Activated CD4-positive, alpha-beta T cell treated with anti-CD3 and anti-CD28 coated beads for 48 hours (primary cell): Measurements from ENCODE around the gene C6orf136.
"Not testable (repeated sequence)": the region's sequence is repeated elsewhere in the genome, so short reads cannot be mapped to it uniquely, and the experiment has no call there.

Experiments used
- DNase-seq: peaks from one replicate; pipeline ENCODE4 v3.0.0-alpha.2; 2020

Gene C6orf136

DNA sequence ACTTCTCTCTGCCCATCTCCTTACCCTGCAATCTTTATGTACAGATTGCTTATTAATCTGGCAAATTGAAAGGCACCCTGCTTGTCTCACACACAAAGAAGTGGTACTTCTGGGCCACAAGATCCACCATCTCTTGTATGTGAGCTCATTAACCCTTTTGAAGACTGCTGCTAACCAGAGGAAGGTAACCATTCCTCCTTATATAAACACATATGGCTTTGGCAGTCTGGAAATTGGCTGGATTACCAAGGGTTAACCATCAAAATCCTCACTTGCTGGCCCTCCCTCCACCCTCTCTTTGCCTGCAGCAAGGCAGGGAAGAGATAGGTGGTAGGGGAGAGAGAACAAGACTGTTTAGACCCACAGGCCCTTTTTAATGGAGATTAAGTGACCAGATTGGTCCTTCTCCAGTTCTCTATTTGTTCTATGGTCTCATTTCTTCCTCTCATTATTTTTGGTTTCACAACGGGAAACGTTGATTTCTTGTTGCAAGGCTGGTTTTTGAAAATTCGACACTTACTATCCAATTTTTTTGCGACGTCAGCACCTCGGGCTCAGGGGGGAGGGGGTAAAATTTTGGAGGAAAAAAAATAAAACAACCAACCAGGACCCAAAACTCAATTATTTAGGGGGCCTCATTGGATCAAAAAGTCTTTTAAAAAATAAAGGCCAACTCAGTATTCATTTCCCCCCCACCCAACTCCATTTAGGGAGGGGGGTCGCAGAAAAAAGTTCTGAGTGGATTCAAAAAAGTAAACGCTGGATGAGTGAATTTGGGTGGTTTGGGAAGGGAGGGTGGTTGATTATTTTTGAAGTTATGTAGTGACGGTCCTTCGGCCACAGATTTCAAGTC is 30.7 kb upstream of the C6orf136 start:
- DNase-seq, result peak; percentile 35

GRCh38 chr6:30616811-30617564 is 29.9 kb upstream of the C6orf136 start, which contains the start of gene PPP1R10:
PPP1R10 (minus strand) TSS chr6:30617243; CDS start chr6:30609944, 7,299 bp downstream.
- DNase-seq, result peak; percentile 98

- DNase-seq, result peak; percentile 98
Observed at GRCh38 chr6:30617565-30618269, 29.2 kb upstream of the C6orf136 start, which contains the start of gene MRPS18B. MRPS18B (plus strand) TSS chr6:30617840; CDS start chr6:30617866, 26 bp downstream.

GRCh38 chr6:30618270-30618797 is 28.6 kb upstream of the C6orf136 start:
- no peak for DNase-seq

- DNase-seq, result no peak
Observed at GRCh38 chr6:30619561-30619960, 27.4 kb upstream of the C6orf136 start.

DNA sequence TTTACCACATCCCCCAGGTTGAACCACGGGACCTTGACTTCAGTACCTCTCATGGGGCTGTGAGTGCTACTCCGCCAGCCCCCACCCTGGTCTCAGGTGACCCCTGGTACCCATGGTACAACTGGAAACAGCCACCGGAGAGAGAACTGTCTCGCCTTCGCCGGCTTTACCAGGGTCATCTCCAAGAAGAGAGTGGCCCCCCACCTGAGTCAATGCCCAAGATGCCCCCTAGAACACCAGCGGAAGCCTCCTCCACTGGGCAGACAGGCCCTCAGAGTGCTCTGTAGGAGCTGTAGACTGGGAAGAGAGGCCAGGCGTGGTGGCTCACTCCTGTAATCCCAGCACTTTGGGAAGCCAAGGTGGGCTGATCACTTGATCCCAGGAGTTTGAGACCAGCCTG is 21.4 kb upstream of the C6orf136 start:
- no peak for DNase-seq

- peak; percentile 88 for DNase-seq
Observed at GRCh38 chr6:30626484-30627366, 20.2 kb upstream of the C6orf136 start, which contains the start of gene ATAT1. ATAT1 (plus strand) TSS chr6:30626874.

GRCh38 chr6:30635834-30636233 is 11.1 kb upstream of the C6orf136 start:
- no peak for DNase-seq

DNA sequence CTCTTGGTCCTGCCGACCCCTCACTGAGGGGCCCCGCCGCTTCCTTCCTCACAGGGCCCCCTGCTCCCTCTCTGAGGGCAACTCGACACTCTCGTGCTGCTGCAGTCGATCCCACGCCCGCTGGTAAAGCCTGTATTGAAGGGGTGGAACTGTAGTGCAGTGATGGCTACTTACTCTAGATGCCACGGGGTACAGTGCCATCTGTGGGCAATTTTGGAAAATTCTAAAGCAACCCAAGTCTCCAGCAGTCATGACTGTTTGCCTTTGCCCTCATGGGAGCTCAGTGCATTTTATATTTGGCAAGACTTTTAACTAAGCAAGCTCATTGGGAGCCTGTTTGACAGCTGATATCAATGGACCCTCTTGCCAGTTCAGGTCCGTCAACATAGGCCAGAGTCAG is 6.5 kb upstream of the C6orf136 start:
- DNase-seq, result no peak

DNA sequence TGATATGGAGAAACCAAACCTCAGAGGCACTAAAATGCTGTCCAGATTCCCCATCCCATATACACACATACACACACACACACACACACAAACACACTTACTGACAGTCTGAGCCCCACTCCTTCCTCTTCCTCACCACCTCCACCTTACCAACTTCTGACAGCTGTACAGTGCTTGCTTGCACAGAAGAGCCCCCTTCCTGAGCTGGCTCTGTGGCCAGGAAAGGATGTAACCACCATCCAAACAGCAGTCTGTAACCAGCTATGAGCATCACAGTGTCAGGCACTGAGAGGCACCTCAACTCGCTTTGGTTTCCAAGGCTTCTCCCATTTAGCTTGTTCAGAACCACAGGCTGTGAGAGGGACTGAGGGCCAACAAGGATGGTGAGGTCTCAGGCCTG is 5.9 kb upstream of the C6orf136 start:
- DNase-seq, result no peak

DNA sequence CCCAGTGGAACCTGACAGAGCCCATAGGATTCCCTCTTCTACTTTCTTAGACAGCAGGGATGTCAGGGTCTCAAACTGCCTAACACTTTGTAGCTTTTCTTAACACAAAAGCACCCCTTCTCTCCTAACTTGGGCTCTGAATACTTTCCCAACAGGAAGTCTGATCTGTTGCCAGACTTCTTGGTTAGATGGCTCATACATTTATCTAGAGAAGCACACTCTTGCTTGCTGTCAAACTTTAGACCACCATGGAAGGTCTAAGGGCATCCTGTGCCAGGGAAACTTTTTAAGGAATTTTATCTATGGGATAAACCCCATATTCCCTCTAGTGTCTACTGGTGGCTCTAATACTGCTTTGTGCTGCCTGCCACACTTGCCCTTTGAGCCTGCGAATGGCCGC is 3.3 kb upstream of the C6orf136 start:
- no peak for DNase-seq

DNA sequence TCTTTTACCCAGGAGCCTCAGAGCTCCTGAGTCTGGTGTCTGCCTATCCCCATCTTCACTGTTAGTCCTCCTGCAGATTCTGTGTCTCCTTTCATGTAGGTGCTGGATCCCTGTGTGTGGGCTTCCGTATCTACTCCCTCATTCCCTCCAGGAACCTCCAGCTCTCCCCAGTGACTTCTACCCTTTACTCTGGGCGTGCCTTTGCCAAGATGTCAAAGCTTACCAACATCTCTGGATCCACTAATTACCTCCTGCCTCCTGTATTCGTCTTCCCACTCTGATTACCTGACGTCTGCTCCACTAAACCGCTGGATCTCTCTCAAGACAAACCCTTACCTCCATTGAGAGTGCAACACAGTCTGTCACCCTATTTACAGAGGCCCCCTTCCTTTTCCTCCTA is 2.2 kb upstream of the C6orf136 start:
- no peak for DNase-seq

- no peak for DNase-seq
Observed at GRCh38 chr6:30645989-30646388, 944 bp upstream of the C6orf136 start.

GRCh38 chr6:30647242-30648116 is 546 bp downstream of the C6orf136 start:
- DNase-seq, result peak; percentile 88

DNA sequence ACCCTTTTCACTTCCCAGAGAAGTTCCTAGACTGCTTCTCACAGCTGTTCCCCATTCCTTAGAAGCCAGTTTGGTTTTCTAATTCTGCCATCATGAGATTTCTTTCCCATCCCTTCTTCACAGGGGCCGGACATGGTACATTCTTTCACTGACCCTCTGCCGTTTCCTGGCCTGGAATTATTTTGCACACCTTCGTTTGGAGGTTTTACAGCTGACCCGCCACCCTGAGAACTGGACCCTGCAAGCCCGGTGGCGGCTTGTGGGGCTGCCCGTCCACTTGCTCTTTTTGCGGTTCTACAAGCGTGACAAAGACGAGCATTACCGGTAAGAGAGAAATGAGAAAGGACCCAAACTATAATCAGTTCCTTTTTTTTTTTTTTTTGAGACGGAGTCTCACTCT is 4.2 kb downstream of the C6orf136 start:
- no peak for DNase-seq

DNA sequence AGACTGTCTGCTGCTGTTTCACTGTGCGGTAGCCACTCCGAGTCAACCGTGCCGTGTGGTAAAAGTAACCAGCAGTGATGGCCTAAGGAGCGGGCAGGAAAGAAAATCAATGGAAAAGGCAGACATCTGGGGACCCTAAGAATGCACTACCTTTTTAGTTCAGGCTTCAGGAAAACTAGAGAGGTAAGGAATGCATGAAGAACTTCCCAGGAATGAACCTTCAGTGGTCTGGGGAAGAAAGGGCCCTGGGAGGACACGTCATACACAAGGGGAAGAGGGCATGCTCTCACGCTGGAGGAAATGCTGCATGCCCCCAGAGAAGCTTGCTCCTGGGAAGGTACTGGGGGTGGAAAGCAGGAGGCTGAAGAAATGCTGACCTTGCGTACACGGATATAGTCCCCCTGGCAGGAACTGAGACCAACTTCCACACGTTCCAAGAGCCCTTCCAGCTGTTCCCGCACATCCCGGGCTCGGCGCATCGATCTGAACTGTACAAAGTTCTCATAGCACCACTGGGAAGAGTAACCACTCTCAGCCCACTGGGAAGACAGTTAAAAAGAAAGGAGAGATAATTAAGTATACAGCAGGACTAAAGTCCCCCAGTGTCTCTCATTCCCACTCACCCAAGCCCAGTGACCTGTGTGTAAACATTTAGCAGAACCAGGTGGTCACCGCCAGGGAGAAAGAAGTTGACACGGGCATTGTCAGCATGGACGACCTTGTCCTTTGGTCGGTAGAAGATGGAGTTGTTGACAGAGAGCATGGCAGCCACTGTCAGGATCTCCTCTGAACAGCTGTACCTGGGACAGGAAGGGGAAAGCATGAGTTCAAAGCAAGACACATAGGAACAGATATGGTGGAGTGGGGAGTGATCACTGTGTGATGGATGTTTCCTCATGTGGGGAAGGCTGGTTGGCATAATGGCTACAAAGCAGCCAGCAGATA is 8.1 kb downstream of the C6orf136 start:
- DNase-seq, result no peak

GRCh38 chr6:30655743-30656094 is 8.8 kb downstream of the C6orf136 start:
- no peak for DNase-seq

GRCh38 chr6:30656513-30656912 is 9.6 kb downstream of the C6orf136 start:
- DNase-seq, result no peak

- no peak for DNase-seq
Observed at GRCh38 chr6:30657454-30657853, 10.5 kb downstream of the C6orf136 start.

- DNase-seq, result not testable (repeated sequence)
Observed at GRCh38 chr6:30657922-30658321, 11.0 kb downstream of the C6orf136 start.
